Measurements from ENCODE around the gene CACNB1. TPM values are rescaled to one million over a fixed set of nuclear protein-coding genes. Genes with fewer than 3 reads are reported as not detected.

The CACNB1 gene
- total RNA-seq, 1 donor from 2014 or later, result 25.5 TPM

GRCh38 chr17:39156491-39156890 is 41.0 kb downstream of the CACNB1 start:
- Mint-ChIP-seq H3K27ac (ENCODE audit: unreplicated experiment) (no peak overlapping the region), H3K4me3 (ENCODE audit: unreplicated experiment) (no peak overlapping the region), H3K36me3 (ENCODE audit: low read depth) (no peaks in the 10 kb centered on the region), H3K4me1 (ENCODE audit: low read depth) (peaks cover 26% of the 10 kb centered on the region), H3K27me3 (ENCODE audit: low read depth) (no peaks in the 10 kb centered on the region), H3K9me3 (ENCODE audit: low read depth) (no peaks in the 10 kb centered on the region)
- TF ChIP-seq CTCF (IDR thresholded peaks at IDR 0.05), result no peak
- DNase-seq (ENCODE audit: low spot score), result no peak

GRCh38 chr17:39155654-39156053 is 41.8 kb downstream of the CACNB1 start:
- TF ChIP-seq CTCF (IDR thresholded peaks at IDR 0.05), result no peak
- peaks cover 26% of the 10 kb centered on the region for H3K4me1 Mint-ChIP-seq (ENCODE audit: low read depth)
- DNase-seq (ENCODE audit: low spot score), result no peak
- no peaks in the 10 kb centered on the region for H3K27me3 Mint-ChIP-seq (ENCODE audit: low read depth)
- no peaks in the 10 kb centered on the region for H3K9me3 Mint-ChIP-seq (ENCODE audit: low read depth)
- H3K27ac Mint-ChIP-seq (ENCODE audit: unreplicated experiment), result no peak overlapping the region
- H3K36me3 Mint-ChIP-seq (ENCODE audit: low read depth), result no peaks in the 10 kb centered on the region
- no peak overlapping the region for H3K4me3 Mint-ChIP-seq (ENCODE audit: unreplicated experiment)

GRCh38 chr17:39153599-39154051 is 43.8 kb downstream of the CACNB1 start:
- no peak for TF ChIP-seq CTCF (IDR thresholded peaks at IDR 0.05)
- H3K27me3 Mint-ChIP-seq (ENCODE audit: low read depth), result no peaks in the 10 kb centered on the region
- H3K27ac Mint-ChIP-seq (ENCODE audit: unreplicated experiment), result peak overlapping the region; percentile 93
- DNase-seq (ENCODE audit: low spot score), result no peak
- H3K4me1 Mint-ChIP-seq (ENCODE audit: low read depth), result peaks cover 43% of the 10 kb centered on the region
- peak overlapping the region; percentile 96 for H3K4me3 Mint-ChIP-seq (ENCODE audit: unreplicated experiment)
- H3K9me3 Mint-ChIP-seq (ENCODE audit: low read depth), result no peaks in the 10 kb centered on the region
- H3K36me3 Mint-ChIP-seq (ENCODE audit: low read depth), result no peaks in the 10 kb centered on the region

DNA sequence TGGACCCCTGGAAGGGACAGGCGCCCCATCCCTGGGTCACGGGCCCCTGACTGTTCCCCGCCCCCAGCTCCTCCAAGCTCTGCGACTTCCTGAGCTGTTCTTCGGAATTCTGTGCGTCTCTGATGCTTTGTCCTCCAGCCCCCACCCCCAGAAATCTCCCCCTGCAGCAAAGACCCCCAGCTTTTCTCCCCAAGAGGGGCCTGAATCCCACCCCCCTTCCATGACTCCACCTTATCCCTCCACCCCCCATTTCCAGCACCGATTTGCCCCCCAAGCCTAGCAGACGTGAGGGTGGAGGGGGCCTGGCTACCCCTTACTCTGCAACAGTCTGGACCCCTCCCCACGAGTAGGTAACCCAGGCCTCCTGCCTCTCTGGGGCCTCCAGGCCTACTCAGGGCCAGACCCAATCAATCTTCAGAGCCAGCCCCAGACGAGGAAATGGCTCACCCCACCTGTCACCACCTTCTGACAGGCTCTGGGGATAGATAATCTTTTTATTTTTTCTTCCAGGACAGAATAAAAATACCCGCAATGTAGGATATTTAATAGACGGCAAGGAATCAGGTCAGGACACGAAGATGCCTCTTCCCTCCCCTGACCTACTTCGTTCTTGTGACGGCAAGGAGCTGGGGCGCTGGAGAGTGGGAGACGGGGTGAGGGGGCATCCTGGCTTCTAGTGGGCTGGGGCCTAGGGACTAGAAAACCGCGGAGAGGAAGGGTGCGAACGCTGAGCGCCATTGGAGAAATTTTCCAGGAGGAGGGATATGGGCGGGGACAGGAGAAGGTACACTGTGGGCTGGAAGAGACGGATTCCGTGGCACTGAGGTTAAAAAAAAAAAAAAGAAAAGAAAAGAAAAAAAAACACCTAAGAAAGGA is 45.3 kb downstream of the CACNB1 start:
- no peak for TF ChIP-seq CTCF (IDR thresholded peaks at IDR 0.05)
- peak overlapping the region; percentile 96 for H3K4me3 Mint-ChIP-seq (ENCODE audit: unreplicated experiment)
- H3K27me3 Mint-ChIP-seq (ENCODE audit: low read depth), result no peaks in the 10 kb centered on the region
- no peaks in the 10 kb centered on the region for H3K9me3 Mint-ChIP-seq (ENCODE audit: low read depth)
- H3K4me1 Mint-ChIP-seq (ENCODE audit: low read depth), result peaks cover 43% of the 10 kb centered on the region
- no peak for DNase-seq (ENCODE audit: low spot score)
- H3K36me3 Mint-ChIP-seq (ENCODE audit: low read depth), result no peaks in the 10 kb centered on the region
- peak overlapping the region; percentile 93 for H3K27ac Mint-ChIP-seq (ENCODE audit: unreplicated experiment)

- no peak for DNase-seq (ENCODE audit: low spot score)
- Mint-ChIP-seq H3K4me3 (ENCODE audit: unreplicated experiment) (peak within 1 kb of the TSS; percentile 96), H3K27ac (ENCODE audit: unreplicated experiment) (peak within 1 kb of the TSS; percentile 93), H3K4me1 (ENCODE audit: low read depth) (peaks cover 38% of the 10 kb centered on the region), H3K9me3 (ENCODE audit: low read depth) (no peaks in the 10 kb centered on the region), H3K27me3 (ENCODE audit: low read depth) (no peaks in the 10 kb centered on the region), H3K36me3 (ENCODE audit: low read depth) (no peaks in the 10 kb centered on the region)
- no peak for TF ChIP-seq CTCF (IDR thresholded peaks at IDR 0.05)
These were observed 46.1 kb downstream of the CACNB1 start, which contains the start of gene PLXDC1 for GRCh38 chr17:39151150-39151942. Gene PLXDC1, minus strand, starts transcription at chr17:39151637. Its CDS starts 200 bp downstream, at chr17:39151437.

All from chondrocyte (in vitro differentiated cells).